Measurements from ENCODE around the gene GAS6.

The GAS6 gene

GRCh38 chr13:113813070-113813748 is 50.7 kb downstream of the GAS6 start:
- no peak for TF ChIP-seq CTCF (IDR thresholded peaks at IDR 0.05; ENCODE audit: low read depth, low read length)
- DNase-seq (ENCODE audit: low read depth in 2 of 2), result no peak
- no peak overlapping the region for H3K4me3 ChIP-seq (replicated peaks in 1 of 2; ENCODE audit: low read depth in 2 of 2, low read length in 2 of 2)

GRCh38 chr13:113812178-113813040 is 51.5 kb downstream of the GAS6 start:
- TF ChIP-seq CTCF (IDR thresholded peaks at IDR 0.05; ENCODE audit: low read depth, low read length), result no peak
- no peak for DNase-seq (ENCODE audit: low read depth in 2 of 2)
- no peak overlapping the region for H3K4me3 ChIP-seq (replicated peaks in 1 of 2; ENCODE audit: low read depth in 2 of 2, low read length in 2 of 2)

GRCh38 chr13:113811081-113811928 is 52.6 kb downstream of the GAS6 start:
- no peak for TF ChIP-seq CTCF (IDR thresholded peaks at IDR 0.05; ENCODE audit: low read depth, low read length)
- no peak for DNase-seq (ENCODE audit: low read depth in 2 of 2)
- H3K4me3 ChIP-seq (replicated peaks in 1 of 2; ENCODE audit: low read depth in 2 of 2, low read length in 2 of 2), result no peak overlapping the region

GRCh38 chr13:113810640-113811039 is 53.2 kb downstream of the GAS6 start:
- no peak for TF ChIP-seq CTCF (IDR thresholded peaks at IDR 0.05; ENCODE audit: low read depth, low read length)
- DNase-seq (ENCODE audit: low read depth in 2 of 2), result no peak

GRCh38 chr13:113809934-113810333 is 53.9 kb downstream of the GAS6 start:
- H3K4me3 ChIP-seq (replicated peaks in 1 of 2; ENCODE audit: low read depth in 2 of 2, low read length in 2 of 2), result no peak overlapping the region
- TF ChIP-seq CTCF (IDR thresholded peaks at IDR 0.05; ENCODE audit: low read depth, low read length), result no peak
- DNase-seq (ENCODE audit: low read depth in 2 of 2), result no peak

More at GRCh38 chr13:113810640-113811039, 53.2 kb downstream of the GAS6 start:
- no peak overlapping the region for H3K4me3 ChIP-seq (replicated peaks in 1 of 2; ENCODE audit: low read depth in 2 of 2, low read length in 2 of 2)

- H3K4me3 ChIP-seq (replicated peaks in 1 of 2; ENCODE audit: low read depth in 2 of 2, low read length in 2 of 2), result no peak overlapping the region
- TF ChIP-seq CTCF (IDR thresholded peaks at IDR 0.05; ENCODE audit: low read depth, low read length), result no peak
- no peak for DNase-seq (ENCODE audit: low read depth in 2 of 2)
These were observed 55.6 kb downstream of the GAS6 start for GRCh38 chr13:113808058-113808834.
